Activated CD4-positive, alpha-beta memory T cell treated with anti-CD3 and anti-CD28 coated beads, Interleukin-2, amount 10 ng/mL, durations not matched to agents 7 days and 5 days (primary cell): ENCODE results near the gene GSG1L. TPM values are rescaled to one million over a fixed set of nuclear protein-coding genes. Genes with fewer than 3 reads are reported as not detected.
A peak's percentile ranks its signal among the peaks of the same experiment; 100 is the strongest.

Experiments used
- CTCF ChIA-PET: fragments of 350-600 bp; sonication (Branson Sonifier 250); formaldehyde crosslinking; loops from one replicate; lab custom pipeline; 2021; ENCODE audit warnings: antibody characterized with exemption, inconsistent platforms; lab: Charles Lee
- POLR2A ChIA-PET: fragments of 350-600 bp; sonication (Branson Sonifier 250); formaldehyde crosslinking; loops from one replicate; lab custom pipeline; 2021; ENCODE audit warnings: antibody characterized with exemption; lab: Charles Lee
- DNase-seq: peaks from one replicate; pipeline ENCODE4 v3.0.0-alpha.2; 2020
- H3K27ac Mint-ChIP-seq: one replicate; pipeline ENCODE4 v1.8.0; 2021; ENCODE audit warnings: mild to moderate bottlenecking, mixed read lengths
- H3K27me3 Mint-ChIP-seq: one replicate; pipeline ENCODE4 v1.8.0; 2021; ENCODE audit warnings: mixed read lengths
- H3K36me3 Mint-ChIP-seq: one replicate; pipeline ENCODE4 v1.8.0; 2021; ENCODE audit warnings: low read depth, mixed read lengths
- H3K4me1 Mint-ChIP-seq: one replicate; pipeline ENCODE4 v1.8.0; 2021; ENCODE audit warnings: mixed read lengths
- H3K4me3 Mint-ChIP-seq: one replicate; pipeline ENCODE4 v1.8.0; 2021; ENCODE audit warnings: mild to moderate bottlenecking, mixed read lengths
- H3K9me3 Mint-ChIP-seq: one replicate; pipeline ENCODE4 v1.8.0; 2021; ENCODE audit warnings: mixed read lengths
- total RNA-seq, 2 experiments: library from RNA; stranded (reverse); gene quantifications; one replicate each; pipeline ENCODE4 v1.2.3, GENCODE V29; 2021

Gene GSG1L
- total RNA-seq, 2 experiments from 2014 or later, result 0.55 TPM; not detected in 1

- CTCF ChIA-PET, result interaction anchor here (0.6 to 2.5 kb wide), 12 partner anchors 16 to 317 kb away, joined by 3 to 8 read pairs (median 6); partner anchors contain the start of genes GTF3C1 and KATNIP
- Mint-ChIP-seq H3K27ac (no peak overlapping the region), H3K4me1 (peaks cover 15% of the 10 kb centered on the region), H3K27me3 (no peaks in the 10 kb centered on the region), H3K4me3 (no peak overlapping the region), H3K9me3 (peaks cover 9% of the 10 kb centered on the region), H3K36me3 (no peaks in the 10 kb centered on the region)
- peak; percentile 82 for DNase-seq
- POLR2A ChIA-PET, result no interaction called here
Measured at GRCh38 chr16:27867122-27868110, 196.1 kb downstream of the GSG1L start.

GRCh38 chr16:27863377-27863776, 200.1 kb downstream of the GSG1L start:
- ChIA-PET CTCF (no interaction called here), POLR2A (no interaction called here)
- H3K27me3 Mint-ChIP-seq, result no peaks in the 10 kb centered on the region
- H3K9me3 Mint-ChIP-seq, result peaks cover 5% of the 10 kb centered on the region
- no peaks in the 10 kb centered on the region for H3K36me3 Mint-ChIP-seq
- peaks cover 15% of the 10 kb centered on the region for H3K4me1 Mint-ChIP-seq
- H3K4me3 Mint-ChIP-seq, result no peak overlapping the region
- DNase-seq, result no peak
- no peak overlapping the region for H3K27ac Mint-ChIP-seq

DNA sequence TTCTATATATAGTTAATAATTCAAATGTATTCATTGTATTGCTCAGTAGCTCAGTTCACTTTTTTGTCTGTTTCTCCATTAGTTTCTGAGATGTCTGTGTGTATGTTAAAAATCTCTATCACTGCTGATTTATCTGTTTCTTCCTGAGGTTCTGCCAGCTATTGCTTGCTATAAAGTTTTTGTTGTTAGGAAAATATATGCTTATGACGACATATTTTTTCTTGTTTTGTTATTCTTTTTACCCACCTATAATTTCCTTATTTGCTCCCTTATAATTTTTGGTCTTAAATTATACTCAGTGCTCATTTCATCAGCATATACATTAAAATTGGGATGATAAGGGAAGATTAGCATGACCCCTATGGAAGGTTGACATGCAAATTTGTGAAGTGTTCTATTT, 200.6 kb downstream of the GSG1L start:
- H3K4me1 Mint-ChIP-seq, result peaks cover 12% of the 10 kb centered on the region
- ChIA-PET POLR2A (no interaction called here), CTCF (no interaction called here)
- DNase-seq, result no peak
- H3K4me3 Mint-ChIP-seq, result no peak overlapping the region
- no peaks in the 10 kb centered on the region for H3K36me3 Mint-ChIP-seq
- H3K27me3 Mint-ChIP-seq, result no peaks in the 10 kb centered on the region
- H3K27ac Mint-ChIP-seq, result no peak overlapping the region
- peaks cover 5% of the 10 kb centered on the region for H3K9me3 Mint-ChIP-seq

DNA sequence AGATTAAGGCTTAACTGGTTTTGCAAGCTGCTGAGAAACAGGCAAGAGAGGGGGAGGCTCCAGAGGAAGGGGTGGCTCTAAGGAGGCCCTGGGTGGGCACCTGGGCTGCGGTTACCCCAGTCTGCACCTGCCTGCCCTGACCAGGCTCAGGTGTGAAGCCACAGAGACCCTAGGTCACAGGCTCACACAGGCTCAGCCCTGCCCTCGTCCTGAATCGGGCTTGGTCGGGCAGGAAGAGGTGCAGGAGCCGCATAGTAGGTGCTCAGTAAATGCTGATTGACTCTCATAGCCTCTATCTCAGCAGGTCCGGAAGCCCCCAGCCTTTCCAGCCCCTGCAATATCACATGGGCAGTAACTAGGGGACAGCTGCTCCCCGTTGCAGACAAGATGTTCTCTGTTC, 203.4 kb downstream of the GSG1L start:
- Mint-ChIP-seq H3K27ac (no peak overlapping the region), H3K27me3 (no peaks in the 10 kb centered on the region), H3K4me3 (no peak overlapping the region), H3K4me1 (no peaks in the 10 kb centered on the region), H3K9me3 (peaks cover 5% of the 10 kb centered on the region), H3K36me3 (no peaks in the 10 kb centered on the region)
- CTCF ChIA-PET, result interaction anchor here (0.6 kb wide), 1 partner anchor 1301 kb away, joined by 3 read pairs; no protein-coding TSS in a partner anchor
- POLR2A ChIA-PET, result no interaction called here
- no peak for DNase-seq

GRCh38 chr16:27859020-27859419, 204.5 kb downstream of the GSG1L start:
- Mint-ChIP-seq H3K9me3 (peaks cover 4% of the 10 kb centered on the region), H3K27ac (no peak overlapping the region)

GRCh38 chr16:27853651-27854050, 209.9 kb downstream of the GSG1L start:
- Mint-ChIP-seq H3K27me3 (peaks cover 20% of the 10 kb centered on the region), H3K4me1 (no peaks in the 10 kb centered on the region)
- POLR2A ChIA-PET, result no interaction called here

More at GRCh38 chr16:27859020-27859419, 204.5 kb downstream of the GSG1L start:
- no peak overlapping the region for H3K4me3 Mint-ChIP-seq
- H3K4me1 Mint-ChIP-seq, result no peaks in the 10 kb centered on the region
- no peaks in the 10 kb centered on the region for H3K36me3 Mint-ChIP-seq
- POLR2A ChIA-PET, result no interaction called here
- CTCF ChIA-PET, result no interaction called here
- no peak for DNase-seq
- H3K27me3 Mint-ChIP-seq, result no peaks in the 10 kb centered on the region

DNA sequence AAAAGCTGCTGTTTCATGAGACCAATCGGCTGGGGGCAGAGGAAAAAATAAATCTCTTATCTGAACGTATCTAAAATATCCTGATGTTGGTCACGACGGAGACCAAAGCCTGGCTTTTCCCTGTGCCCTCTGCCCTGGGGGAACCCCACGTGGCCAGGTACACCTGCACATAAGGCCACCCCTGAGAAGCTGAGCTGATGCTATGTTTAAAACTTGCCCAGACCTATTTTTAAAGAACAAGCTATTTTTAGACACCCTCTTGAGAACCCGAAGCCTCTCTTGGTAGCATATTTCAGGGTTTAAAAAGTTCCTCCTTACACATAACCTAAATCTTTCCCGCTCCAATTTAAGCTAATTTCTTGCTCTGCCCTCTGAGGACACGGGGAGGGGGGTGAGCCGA, 210.4 kb downstream of the GSG1L start:
- ChIA-PET CTCF (no interaction called here), POLR2A (no interaction called here)
- H3K27ac Mint-ChIP-seq, result no peak overlapping the region

More at GRCh38 chr16:27853651-27854050, 209.9 kb downstream of the GSG1L start:
- no peak for DNase-seq
- no peak overlapping the region for H3K27ac Mint-ChIP-seq
- H3K4me3 Mint-ChIP-seq, result no peak overlapping the region
- H3K9me3 Mint-ChIP-seq, result no peaks in the 10 kb centered on the region
- no peaks in the 10 kb centered on the region for H3K36me3 Mint-ChIP-seq
- CTCF ChIA-PET, result no interaction called here

DNA sequence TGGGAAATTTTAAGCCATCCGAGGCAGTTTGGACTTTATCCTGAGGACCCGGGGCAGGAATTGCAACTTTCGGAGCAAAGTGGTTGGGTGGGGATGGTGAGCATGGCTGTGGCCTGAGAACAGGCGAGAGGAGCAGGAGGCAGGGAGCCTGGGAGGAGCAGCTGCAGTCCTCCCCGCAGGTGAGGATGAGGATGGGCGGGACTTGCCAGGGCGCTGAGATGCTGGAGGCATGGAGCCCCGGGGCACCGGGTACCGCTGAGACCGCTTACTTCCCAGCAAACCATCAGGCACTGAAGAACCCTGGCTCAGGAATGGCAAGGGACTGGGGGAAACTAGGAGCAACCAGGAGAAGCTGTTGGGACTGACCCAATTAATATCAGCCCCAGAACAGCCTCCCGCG, 210.8 kb downstream of the GSG1L start:
- Mint-ChIP-seq H3K27ac (no peak overlapping the region), H3K4me3 (no peak overlapping the region), H3K36me3 (no peaks in the 10 kb centered on the region), H3K9me3 (no peaks in the 10 kb centered on the region), H3K4me1 (no peaks in the 10 kb centered on the region), H3K27me3 (peaks cover 20% of the 10 kb centered on the region)
- CTCF ChIA-PET, result no interaction called here
- POLR2A ChIA-PET, result no interaction called here
- DNase-seq, result no peak

More for the DNA sequence above, 210.4 kb downstream of the GSG1L start:
- Mint-ChIP-seq H3K4me3 (no peak overlapping the region), H3K36me3 (no peaks in the 10 kb centered on the region), H3K27me3 (peaks cover 20% of the 10 kb centered on the region), H3K4me1 (no peaks in the 10 kb centered on the region), H3K9me3 (no peaks in the 10 kb centered on the region)
- DNase-seq, result no peak

- no peak overlapping the region for H3K27ac Mint-ChIP-seq
- no peaks in the 10 kb centered on the region for H3K4me1 Mint-ChIP-seq
- no peak overlapping the region for H3K4me3 Mint-ChIP-seq
- H3K9me3 Mint-ChIP-seq, result no peaks in the 10 kb centered on the region
- ChIA-PET POLR2A (no interaction called here), CTCF (interaction anchor here (1.4 kb wide), 1 partner anchor 15 kb away, joined by 7 read pairs; no protein-coding TSS in a partner anchor)
- DNase-seq, result no peak
- no peaks in the 10 kb centered on the region for H3K36me3 Mint-ChIP-seq
- peaks cover 20% of the 10 kb centered on the region for H3K27me3 Mint-ChIP-seq
Measured at GRCh38 chr16:27852116-27852515, 211.4 kb downstream of the GSG1L start.

DNA sequence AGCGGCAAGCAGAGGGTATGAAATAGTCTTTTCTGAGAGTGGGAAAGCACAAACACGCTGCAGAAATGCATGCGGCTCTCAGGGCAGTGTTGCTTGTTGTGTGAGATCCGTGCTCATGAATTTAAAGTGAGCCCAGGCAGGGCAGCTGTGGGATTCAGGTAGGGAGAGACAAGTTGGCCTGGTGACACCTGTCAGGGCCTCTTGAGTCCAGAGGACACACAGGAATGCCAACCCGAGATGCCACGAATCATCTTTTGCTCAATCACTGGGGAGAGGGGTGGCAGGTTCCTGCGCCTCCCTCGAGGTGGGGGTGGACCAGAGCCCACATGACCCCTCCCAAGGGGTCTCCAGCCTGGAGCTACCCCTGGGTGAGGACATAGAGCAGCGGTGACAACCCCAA, 211.9 kb downstream of the GSG1L start:
- DNase-seq, result no peak
- CTCF ChIA-PET, result interaction anchor here (1.4 kb wide), 1 partner anchor 16 kb away, joined by 7 read pairs; no protein-coding TSS in a partner anchor
- H3K4me1 Mint-ChIP-seq, result no peaks in the 10 kb centered on the region

DNA sequence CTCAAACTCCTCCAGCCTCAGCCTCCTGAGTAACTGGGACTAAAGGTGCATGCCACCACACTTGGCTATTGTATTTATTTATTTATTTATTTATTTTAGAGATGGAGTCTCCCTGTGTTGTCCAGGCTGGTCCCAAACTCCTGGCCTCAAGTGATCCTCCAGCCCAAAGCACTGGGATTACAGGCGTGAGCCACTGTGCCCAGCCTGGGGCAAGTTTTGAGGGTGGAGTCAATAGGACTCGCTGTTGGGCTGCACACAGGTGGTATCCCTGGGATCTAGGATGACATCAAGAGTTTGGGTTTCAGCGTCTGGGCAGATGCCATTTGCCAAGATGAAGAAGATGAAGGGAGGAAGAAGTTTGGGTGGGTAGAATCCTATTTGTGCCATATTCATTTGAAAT, 213.9 kb downstream of the GSG1L start:
- H3K36me3 Mint-ChIP-seq, result no peaks in the 10 kb centered on the region
- no peaks in the 10 kb centered on the region for H3K4me1 Mint-ChIP-seq
- CTCF ChIA-PET, result no interaction called here
- no peak overlapping the region for H3K4me3 Mint-ChIP-seq
- peaks cover 23% of the 10 kb centered on the region for H3K27me3 Mint-ChIP-seq
- no peaks in the 10 kb centered on the region for H3K9me3 Mint-ChIP-seq
- POLR2A ChIA-PET, result no interaction called here
- H3K27ac Mint-ChIP-seq, result no peak overlapping the region
- no peak for DNase-seq

More for the DNA sequence above, 211.9 kb downstream of the GSG1L start:
- Mint-ChIP-seq H3K4me3 (no peak overlapping the region), H3K27ac (no peak overlapping the region), H3K9me3 (no peaks in the 10 kb centered on the region), H3K36me3 (no peaks in the 10 kb centered on the region), H3K27me3 (peaks cover 20% of the 10 kb centered on the region)
- POLR2A ChIA-PET, result no interaction called here

- Mint-ChIP-seq H3K27me3 (peaks cover 13% of the 10 kb centered on the region), H3K4me1 (no peaks in the 10 kb centered on the region), H3K36me3 (no peaks in the 10 kb centered on the region), H3K9me3 (no peaks in the 10 kb centered on the region), H3K4me3 (no peak overlapping the region), H3K27ac (no peak overlapping the region)
- ChIA-PET CTCF (no interaction called here), POLR2A (no interaction called here)
- no peak for DNase-seq
Measured at GRCh38 chr16:27847030-27847550, 216.4 kb downstream of the GSG1L start.

DNA sequence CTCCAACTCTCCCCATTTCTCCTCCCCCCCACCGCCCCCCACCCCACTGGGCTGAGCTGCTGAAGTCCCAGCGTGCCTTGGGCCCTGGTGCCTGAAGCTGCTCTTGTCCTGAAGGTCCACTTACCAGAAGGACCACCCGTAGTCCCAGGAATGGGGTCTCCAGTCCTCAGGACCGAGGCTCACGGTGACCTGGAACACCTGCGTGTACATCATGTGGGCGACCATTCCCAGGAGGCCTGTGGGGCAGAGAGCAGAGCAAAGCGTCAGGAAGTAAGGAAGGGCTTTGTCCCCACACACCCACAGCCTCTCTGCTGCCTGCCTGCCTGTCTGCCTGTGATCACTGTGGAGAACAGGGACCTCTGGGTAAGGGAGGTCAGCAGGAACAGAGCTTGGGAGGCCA, 218.7 kb downstream of the GSG1L start:
- no peaks in the 10 kb centered on the region for H3K9me3 Mint-ChIP-seq
- no peak for DNase-seq
- no peaks in the 10 kb centered on the region for H3K4me1 Mint-ChIP-seq
- no peak overlapping the region for H3K27ac Mint-ChIP-seq
- CTCF ChIA-PET, result no interaction called here
- H3K36me3 Mint-ChIP-seq, result no peaks in the 10 kb centered on the region
- POLR2A ChIA-PET, result no interaction called here
- no peak overlapping the region for H3K4me3 Mint-ChIP-seq
- peaks cover 4% of the 10 kb centered on the region for H3K27me3 Mint-ChIP-seq
